AG04450 (cell line): ENCODE measurements around the gene EIF2B5. TPM values are rescaled to one million over a fixed set of nuclear protein-coding genes. Genes with fewer than 3 reads are reported as not detected.
"Not testable (repeated sequence)": the region's sequence is repeated elsewhere in the genome, so short reads cannot be mapped to it uniquely, and the experiment has no call there.

ENCODE experiments used
- CTCF ChIA-PET: fragments of 300-600, 350-600 bp; formaldehyde crosslinking; extraction: SDS; loops from one replicate; lab custom pipeline; 2022; ENCODE audit warnings: antibody characterized with exemption, inconsistent platforms; lab: Charles Lee
- POLR2A ChIA-PET: fragments of 350-600 bp; formaldehyde crosslinking; extraction: SDS; loops from one replicate; lab custom pipeline; 2021; ENCODE audit warnings: antibody characterized with exemption, inconsistent platforms; lab: Yijun Ruan, JAX
- DNase-seq: peaks from one replicate; pipeline ENCODE4 v3.0.0-alpha.2; 2011; ENCODE audit warnings: low read depth, low spot score
- H3K27ac ChIP-seq: one replicate; pipeline ENCODE4 v1.5.1; 2012; ENCODE audit warnings: low read depth, low read length, control low read depth
- H3K27me3 ChIP-seq: one replicate; pipeline ENCODE4 v1.6.0; 2012; ENCODE audit warnings: low read length; ENCODE audit not compliant: control insufficient read depth, insufficient read depth
- H3K4me3 ChIP-seq: 2 replicates; pipeline ENCODE4 v1.5.1; 2011; ENCODE audit warnings: mild to moderate bottlenecking, low read depth, low read length, control low read depth
- H3K9me3 ChIP-seq: 2 replicates; pipeline ENCODE4 v1.5.1; 2012; ENCODE audit warnings: low read length; ENCODE audit not compliant: control insufficient read depth, insufficient read depth
- CTCF ChIP-seq: IDR thresholded peaks from 2 replicates; pipeline ENCODE4 v1.5.1; 2011; ENCODE audit warnings: low read depth, low read length, control low read depth, inconsistent platforms
- polyA plus RNA-seq: library from polyadenylated mRNA; depleted of rRNA; stranded (reverse); fragments of >200 nt; gene quantifications from 2 replicates; pipeline ENCODE4 v1.2.3, GENCODE V29; 2011

Gene EIF2B5
- polyA plus RNA-seq, 1 experiment, result 29.8 TPM

GRCh38 chr3:184158404-184158803, 23.2 kb downstream of the EIF2B5 start:
- TF ChIP-seq CTCF, result no peak
- ChIA-PET POLR2A (interaction anchor here (0.6 to 0.7 kb wide), 3 partner anchors 10 to 25 kb away, joined by 3 to 4 read pairs (median 4); no protein-coding TSS in a partner anchor), CTCF (no interaction called here)
- no peak overlapping the region for H3K27ac ChIP-seq
- DNase-seq, result no peak
- no peaks in the 10 kb centered on the region; the same call in 1 of the 2 replicates for H3K9me3 ChIP-seq
- H3K27me3 ChIP-seq, result no peaks in the 10 kb centered on the region
- H3K4me3 ChIP-seq, result no peak overlapping the region

GRCh38 chr3:184160456-184160855, 25.3 kb downstream of the EIF2B5 start:
- Histone ChIP-seq H3K27me3 (no peaks in the 10 kb centered on the region), H3K4me3 (peak overlapping the region; percentile 32), H3K27ac (peak overlapping the region; percentile 84), H3K9me3 (no peaks in the 10 kb centered on the region; the same call in 1 of the 2 replicates)
- CTCF ChIA-PET, result interaction anchor here (0.7 to 1.7 kb wide), 5 partner anchors 12 to 89 kb away, joined by 3 to 9 read pairs (median 4); partner anchors contain the start of gene EEF1AKMT4
- TF ChIP-seq CTCF, result no peak
- POLR2A ChIA-PET, result interaction anchor here (0.7 kb wide), 1 partner anchor 26 kb away, joined by 4 read pairs; the partner anchor contains the start of gene EIF2B5
- DNase-seq, result no peak

GRCh38 chr3:184162571-184163070, 27.5 kb downstream of the EIF2B5 start:
- H3K27ac ChIP-seq, H3K27me3 ChIP-seq, H3K9me3 ChIP-seq, H3K4me3 ChIP-seq, POLR2A ChIA-PET, DNase-seq: not testable (repeated sequence)
- CTCF ChIA-PET, result interaction anchor here (0.6 to 1.6 kb wide), 2 partner anchors 87 to 485 kb away, joined by 3 to 6 read pairs; partner anchors contain the start of gene EEF1AKMT4

GRCh38 chr3:184164648-184165330, 29.6 kb downstream of the EIF2B5 start:
- ChIA-PET CTCF (no interaction called here), POLR2A (interaction anchor here (0.5 to 0.6 kb wide), 2 partner anchors 9 to 114 kb away, joined by 4 to 5 read pairs; no protein-coding TSS in a partner anchor)
- no peaks in the 10 kb centered on the region for H3K9me3 ChIP-seq
- TF ChIP-seq CTCF, result no peak
- no peak overlapping the region for H3K27ac ChIP-seq
- no peaks in the 10 kb centered on the region for H3K27me3 ChIP-seq
- DNase-seq, result no peak
- H3K4me3 ChIP-seq, result no peak overlapping the region

- ChIA-PET POLR2A (interaction anchor here (0.6 kb wide), 1 partner anchor 9 kb away, joined by 5 read pairs; no protein-coding TSS in a partner anchor), CTCF (no interaction called here)
- H3K27me3 ChIP-seq, result no peaks in the 10 kb centered on the region
- no peak for DNase-seq
- H3K4me3 ChIP-seq, result no peak overlapping the region
- no peak for TF ChIP-seq CTCF
- no peaks in the 10 kb centered on the region for H3K9me3 ChIP-seq
- no peak overlapping the region for H3K27ac ChIP-seq
These were observed 30.4 kb downstream of the EIF2B5 start for GRCh38 chr3:184165543-184165942.
